ENCODE data around the gene PI4KB.
A peak's percentile ranks its signal among the peaks of the same experiment; 100 is the strongest.
"Not testable (repeated sequence)": the region's sequence is repeated elsewhere in the genome, so short reads cannot be mapped to it uniquely, and the experiment has no call there.

Gene PI4KB

DNA sequence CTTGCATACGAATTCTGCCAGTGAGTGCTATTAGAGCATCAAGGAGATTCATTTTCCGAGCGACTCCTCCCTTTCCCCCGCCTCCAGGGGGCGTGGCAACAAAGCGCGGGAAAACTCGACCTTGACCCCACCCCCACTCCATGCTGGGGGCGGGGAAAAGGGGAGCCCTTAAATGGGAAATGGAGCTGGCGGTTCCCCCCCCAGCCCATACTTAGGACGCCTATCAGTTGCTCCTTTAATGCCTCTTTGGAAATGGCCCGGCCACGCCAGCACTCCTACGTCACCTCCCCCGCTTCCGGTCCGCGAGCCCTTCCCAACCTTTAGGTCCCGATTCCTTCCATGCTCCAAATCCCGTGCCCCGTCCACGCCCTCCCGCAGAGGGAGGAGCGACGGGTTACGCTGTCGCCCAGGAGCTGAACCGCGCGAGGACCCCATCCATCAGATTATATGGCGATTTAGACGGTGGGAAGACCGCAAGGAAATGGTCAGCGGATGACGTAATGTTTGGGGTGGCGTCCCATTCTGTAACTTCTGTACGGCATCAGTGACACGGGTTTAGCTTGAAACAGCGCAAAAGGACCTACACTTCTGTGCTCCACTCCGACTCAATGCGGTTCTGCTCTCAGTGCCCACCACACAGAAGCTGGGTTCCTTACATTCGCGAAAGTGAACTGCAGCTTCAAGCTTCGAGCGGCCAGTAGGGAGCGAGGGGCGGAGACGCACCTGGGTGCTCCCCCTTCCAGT, 45.8 kb downstream of the PI4KB start:
- peak overlapping the region; percentile 84 to 91 for H3K4me3 ChIP-seq (ENCODE audit: low read depth in 1 of 2, low read length in 2 of 2)
- H3K9me3 ChIP-seq (ENCODE audit: control insufficient read depth in 1 of 2, low read length in 2 of 2): no peaks in the 10 kb centered on the region
- no peaks in the 10 kb centered on the region for H3K27me3 ChIP-seq (ENCODE audit: control insufficient read depth in 1 of 2, insufficient read depth in 2 of 2, low read length in 2 of 2)
- H3K27ac ChIP-seq (ENCODE audit: low read depth, low read length): peak overlapping the region; percentile 98
- H3K9ac ChIP-seq (ENCODE audit: low read depth in 1 of 2, low read length in 2 of 2): peak overlapping the region; percentile 92 to 96
- H3K4me1 ChIP-seq (ENCODE audit: control insufficient read depth in 1 of 2, insufficient read depth in 2 of 2, low read length in 2 of 2): peaks cover 12 to 19% of the 10 kb centered on the region in 2 donors
- H3K36me3 ChIP-seq (ENCODE audit: control insufficient read depth in 1 of 2, insufficient read depth in 2 of 2, low read length in 2 of 2): peaks cover 4 to 15% of the 10 kb centered on the region in 2 donors

DNA sequence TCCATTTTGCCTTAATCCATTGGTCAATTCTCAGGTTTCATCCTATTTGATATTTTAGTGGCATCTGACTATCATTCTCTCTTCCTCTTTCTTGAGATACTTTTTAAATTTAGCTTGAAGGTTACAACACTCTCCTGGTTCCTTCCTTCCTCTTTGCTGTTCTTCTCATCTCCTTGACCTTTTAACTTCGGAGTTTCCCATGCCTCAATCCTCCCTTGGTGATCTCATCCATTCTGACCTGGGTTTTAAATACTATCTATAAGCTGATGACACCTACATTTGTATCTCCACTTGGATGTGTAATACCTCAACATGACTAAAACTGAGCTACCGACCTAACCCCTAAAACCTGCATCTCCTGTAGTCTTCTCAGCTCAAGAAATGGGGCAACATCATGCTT, 50.0 kb downstream of the PI4KB start:
- Histone ChIP-seq H3K4me1 (ENCODE audit: control insufficient read depth in 1 of 2, insufficient read depth in 2 of 2, low read length in 2 of 2) (peaks cover 0 to 4% of the 10 kb centered on the region in 2 donors), H3K36me3 (ENCODE audit: control insufficient read depth in 1 of 2, insufficient read depth in 2 of 2, low read length in 2 of 2) (peaks cover 0 to 3% of the 10 kb centered on the region in 2 donors), H3K9me3 (ENCODE audit: control insufficient read depth in 1 of 2, low read length in 2 of 2) (no peaks in the 10 kb centered on the region), H3K4me3 (ENCODE audit: low read depth in 1 of 2, low read length in 2 of 2) (no peak overlapping the region), H3K27ac (ENCODE audit: low read depth, low read length) (no peak overlapping the region), H3K9ac (ENCODE audit: low read depth in 1 of 2, low read length in 2 of 2) (no peak overlapping the region), H3K27me3 (ENCODE audit: control insufficient read depth in 1 of 2, insufficient read depth in 2 of 2, low read length in 2 of 2) (no peaks in the 10 kb centered on the region)

DNA sequence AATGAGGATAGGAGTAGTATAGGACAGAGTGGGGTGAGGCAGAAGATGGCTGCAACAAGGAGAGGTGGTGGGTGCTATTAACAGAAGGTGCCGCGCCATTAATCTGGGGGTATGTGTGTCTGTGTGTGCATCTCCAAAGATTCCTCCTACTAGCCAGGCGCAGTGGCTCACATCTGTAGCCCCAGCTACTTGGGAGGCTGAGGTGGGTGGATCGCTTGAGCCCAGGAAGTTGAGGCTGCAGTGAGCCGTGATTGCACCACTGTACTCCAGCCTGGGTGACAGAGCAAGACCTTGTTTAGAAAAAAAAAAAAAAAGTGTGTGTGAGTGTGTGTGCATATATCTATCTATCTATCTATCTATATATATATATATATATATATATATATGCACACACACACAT, 51.9 kb downstream of the PI4KB start:
- not testable (repeated sequence) for H3K9me3 ChIP-seq (ENCODE audit: control insufficient read depth in 1 of 2, low read length in 2 of 2); H3K9ac ChIP-seq (ENCODE audit: low read depth in 1 of 2, low read length in 2 of 2); H3K36me3 ChIP-seq (ENCODE audit: control insufficient read depth in 1 of 2, insufficient read depth in 2 of 2, low read length in 2 of 2); H3K27me3 ChIP-seq (ENCODE audit: control insufficient read depth in 1 of 2, insufficient read depth in 2 of 2, low read length in 2 of 2); H3K4me1 ChIP-seq (ENCODE audit: control insufficient read depth in 1 of 2, insufficient read depth in 2 of 2, low read length in 2 of 2); H3K27ac ChIP-seq (ENCODE audit: low read depth, low read length); H3K4me3 ChIP-seq (ENCODE audit: low read depth in 1 of 2, low read length in 2 of 2)

DNA sequence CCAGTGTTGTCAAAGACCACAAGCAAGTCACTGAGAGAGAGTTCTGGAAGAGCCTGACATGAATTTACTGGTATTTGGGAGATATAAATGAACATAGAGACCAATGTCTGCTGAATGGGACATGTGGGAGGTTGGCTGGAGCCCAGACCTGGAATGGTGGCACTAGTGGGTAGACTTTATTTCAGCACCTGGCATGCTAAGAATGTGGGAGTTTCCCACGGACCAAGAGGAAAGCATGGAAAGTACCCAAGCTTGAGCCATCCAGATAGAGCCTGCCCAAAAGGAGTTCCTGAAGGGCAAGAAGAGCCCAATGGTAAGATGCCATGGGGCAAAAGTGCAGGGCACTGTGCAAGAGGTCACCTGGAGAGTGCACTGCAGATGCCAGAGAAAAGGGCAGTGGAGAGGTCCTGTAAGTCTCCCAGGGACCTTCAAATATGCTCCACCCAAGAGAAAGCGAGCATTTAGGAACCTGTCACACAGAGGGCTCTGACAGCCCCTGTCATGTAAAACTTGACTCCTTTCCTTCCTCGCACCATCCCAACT, 53.2 kb downstream of the PI4KB start:
- Histone ChIP-seq H3K4me3 (ENCODE audit: low read depth in 1 of 2, low read length in 2 of 2) (no peak overlapping the region), H3K27me3 (ENCODE audit: control insufficient read depth in 1 of 2, insufficient read depth in 2 of 2, low read length in 2 of 2) (no peaks in the 10 kb centered on the region), H3K4me1 (ENCODE audit: control insufficient read depth in 1 of 2, insufficient read depth in 2 of 2, low read length in 2 of 2) (no peaks in the 10 kb centered on the region), H3K27ac (ENCODE audit: low read depth, low read length) (no peak overlapping the region), H3K9me3 (ENCODE audit: control insufficient read depth in 1 of 2, low read length in 2 of 2) (no peaks in the 10 kb centered on the region), H3K9ac (ENCODE audit: low read depth in 1 of 2, low read length in 2 of 2) (no peak overlapping the region), H3K36me3 (ENCODE audit: control insufficient read depth in 1 of 2, insufficient read depth in 2 of 2, low read length in 2 of 2) (peaks cover 3% of the 10 kb centered on the region in 2 donors)

DNA sequence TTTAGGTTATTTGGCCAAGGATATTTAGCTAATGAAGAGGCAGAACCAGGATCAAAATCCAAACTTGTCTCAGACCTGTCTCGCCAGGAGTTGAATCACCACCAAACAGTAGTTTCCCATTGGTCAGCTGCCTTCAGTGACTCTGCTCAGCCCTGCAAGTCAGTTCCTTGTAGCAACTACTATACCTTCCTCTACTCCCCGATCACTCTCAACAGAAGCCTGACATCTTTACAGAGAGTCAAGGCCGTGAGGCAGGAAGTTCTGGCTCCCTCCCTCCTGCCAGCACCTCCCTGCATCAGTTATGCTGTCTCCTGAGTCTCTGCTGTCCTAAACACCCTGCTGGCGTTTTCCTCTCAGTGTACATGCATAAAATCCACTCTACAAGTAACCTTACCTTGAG, 59.5 kb downstream of the PI4KB start:
- Histone ChIP-seq H3K4me3 (ENCODE audit: low read depth in 1 of 2, low read length in 2 of 2) (no peak overlapping the region), H3K27ac (ENCODE audit: low read depth, low read length) (no peak overlapping the region), H3K4me1 (ENCODE audit: control insufficient read depth in 1 of 2, insufficient read depth in 2 of 2, low read length in 2 of 2) (peaks cover 0 to 15% of the 10 kb centered on the region in 2 donors), H3K27me3 (ENCODE audit: control insufficient read depth in 1 of 2, insufficient read depth in 2 of 2, low read length in 2 of 2) (no peaks in the 10 kb centered on the region), H3K9ac (ENCODE audit: low read depth in 1 of 2, low read length in 2 of 2) (no peak overlapping the region), H3K9me3 (ENCODE audit: control insufficient read depth in 1 of 2, low read length in 2 of 2) (no peaks in the 10 kb centered on the region), H3K36me3 (ENCODE audit: control insufficient read depth in 1 of 2, insufficient read depth in 2 of 2, low read length in 2 of 2) (peaks cover 26 to 50% of the 10 kb centered on the region in 2 donors)

DNA sequence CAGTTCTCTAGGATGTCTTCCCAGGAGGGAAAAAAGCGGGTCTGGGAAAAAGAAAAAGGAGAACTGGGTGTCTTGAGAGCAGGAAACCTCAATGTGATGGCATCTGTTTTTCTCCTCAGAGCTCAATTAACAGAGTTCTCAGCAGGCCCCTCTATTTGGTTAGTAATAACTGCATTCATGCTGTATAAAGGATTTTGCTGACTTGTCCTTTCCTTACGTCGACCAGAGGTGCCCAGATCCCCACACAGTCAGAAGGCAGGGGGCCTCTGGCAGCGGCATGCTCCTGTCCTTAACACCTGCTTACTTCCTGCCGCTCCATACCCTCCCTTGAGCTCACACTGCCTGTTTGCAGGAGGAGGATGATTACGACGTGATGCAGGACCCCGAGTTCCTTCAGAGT, 60.4 kb downstream of the PI4KB start:
- no peak overlapping the region for H3K9ac ChIP-seq (ENCODE audit: low read depth in 1 of 2, low read length in 2 of 2)
- H3K4me3 ChIP-seq (ENCODE audit: low read depth in 1 of 2, low read length in 2 of 2): no peak overlapping the region
- H3K27ac ChIP-seq (ENCODE audit: low read depth, low read length): no peak overlapping the region
- no peaks in the 10 kb centered on the region for H3K27me3 ChIP-seq (ENCODE audit: control insufficient read depth in 1 of 2, insufficient read depth in 2 of 2, low read length in 2 of 2)
- peaks cover 26 to 58% of the 10 kb centered on the region in 2 donors for H3K36me3 ChIP-seq (ENCODE audit: control insufficient read depth in 1 of 2, insufficient read depth in 2 of 2, low read length in 2 of 2)
- peaks cover 0 to 15% of the 10 kb centered on the region in 2 donors for H3K4me1 ChIP-seq (ENCODE audit: control insufficient read depth in 1 of 2, insufficient read depth in 2 of 2, low read length in 2 of 2)
- no peaks in the 10 kb centered on the region for H3K9me3 ChIP-seq (ENCODE audit: control insufficient read depth in 1 of 2, low read length in 2 of 2)

DNA sequence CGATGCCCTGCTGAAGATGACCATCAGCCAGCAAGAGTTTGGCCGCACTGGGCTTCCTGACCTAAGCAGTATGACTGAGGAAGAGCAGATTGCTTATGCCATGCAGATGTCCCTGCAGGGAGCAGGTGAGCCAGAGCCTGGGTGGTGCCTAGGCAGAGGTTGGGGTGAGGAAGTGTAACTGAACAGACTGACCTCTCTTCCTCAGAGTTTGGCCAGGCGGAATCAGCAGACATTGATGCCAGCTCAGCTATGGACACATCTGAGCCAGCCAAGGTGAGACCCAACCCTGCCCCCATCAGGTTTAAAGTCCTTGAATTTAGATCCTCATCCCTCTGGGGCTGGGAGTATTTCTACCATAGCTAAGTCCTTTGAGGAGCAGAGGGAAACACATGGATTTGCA, 60.9 kb downstream of the PI4KB start:
- Histone ChIP-seq H3K36me3 (ENCODE audit: control insufficient read depth in 1 of 2, insufficient read depth in 2 of 2, low read length in 2 of 2) (peaks cover 23 to 58% of the 10 kb centered on the region in 2 donors), H3K9ac (ENCODE audit: low read depth in 1 of 2, low read length in 2 of 2) (no peak overlapping the region), H3K27ac (ENCODE audit: low read depth, low read length) (no peak overlapping the region), H3K9me3 (ENCODE audit: control insufficient read depth in 1 of 2, low read length in 2 of 2) (no peaks in the 10 kb centered on the region), H3K4me3 (ENCODE audit: low read depth in 1 of 2, low read length in 2 of 2) (no peak overlapping the region), H3K27me3 (ENCODE audit: control insufficient read depth in 1 of 2, insufficient read depth in 2 of 2, low read length in 2 of 2) (no peaks in the 10 kb centered on the region), H3K4me1 (ENCODE audit: control insufficient read depth in 1 of 2, insufficient read depth in 2 of 2, low read length in 2 of 2) (peaks cover 0 to 15% of the 10 kb centered on the region in 2 donors)

DNA sequence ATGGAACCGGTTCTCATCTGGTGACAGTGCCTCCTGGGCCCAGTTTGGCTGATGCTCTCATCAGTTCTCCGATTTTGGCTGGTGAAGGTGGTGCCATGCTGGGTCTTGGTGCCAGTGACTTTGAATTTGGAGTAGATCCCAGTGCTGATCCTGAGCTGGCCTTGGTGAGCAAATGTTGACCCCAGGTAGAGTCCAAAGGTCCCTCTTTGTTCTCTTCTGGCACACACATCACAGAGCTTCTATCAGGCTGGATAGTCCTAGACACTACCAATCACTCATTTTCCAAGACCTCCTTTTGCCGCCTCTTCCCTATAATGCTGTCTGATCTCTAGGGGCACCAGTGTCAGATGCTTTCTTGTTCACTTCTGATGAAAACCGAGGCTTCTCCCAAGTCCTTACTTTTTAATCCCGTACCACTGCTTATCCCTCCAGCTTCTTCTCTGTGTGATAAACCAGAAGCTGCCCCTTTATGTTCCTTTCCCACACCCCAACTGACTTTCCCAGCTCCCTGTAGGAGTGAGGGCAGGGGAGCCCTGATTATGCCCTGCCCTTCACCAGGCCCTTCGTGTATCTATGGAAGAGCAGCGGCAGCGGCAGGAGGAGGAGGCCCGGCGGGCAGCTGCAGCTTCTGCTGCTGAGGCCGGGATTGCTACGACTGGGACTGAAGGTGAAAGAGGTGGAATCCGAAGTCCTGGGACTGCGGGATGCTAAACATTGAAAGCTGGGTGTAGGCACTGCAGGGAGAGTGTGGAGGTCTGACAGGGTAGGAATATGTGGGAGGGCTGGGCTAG, 61.6 kb downstream of the PI4KB start:
- no peak overlapping the region for H3K4me3 ChIP-seq (ENCODE audit: low read depth in 1 of 2, low read length in 2 of 2)
- H3K27ac ChIP-seq (ENCODE audit: low read depth, low read length): no peak overlapping the region
- no peak overlapping the region for H3K9ac ChIP-seq (ENCODE audit: low read depth in 1 of 2, low read length in 2 of 2)
- peaks cover 0 to 15% of the 10 kb centered on the region in 2 donors for H3K4me1 ChIP-seq (ENCODE audit: control insufficient read depth in 1 of 2, insufficient read depth in 2 of 2, low read length in 2 of 2)
- H3K9me3 ChIP-seq (ENCODE audit: control insufficient read depth in 1 of 2, low read length in 2 of 2): no peaks in the 10 kb centered on the region
- H3K36me3 ChIP-seq (ENCODE audit: control insufficient read depth in 1 of 2, insufficient read depth in 2 of 2, low read length in 2 of 2): peaks cover 23 to 58% of the 10 kb centered on the region in 2 donors
- H3K27me3 ChIP-seq (ENCODE audit: control insufficient read depth in 1 of 2, insufficient read depth in 2 of 2, low read length in 2 of 2): no peaks in the 10 kb centered on the region

DNA sequence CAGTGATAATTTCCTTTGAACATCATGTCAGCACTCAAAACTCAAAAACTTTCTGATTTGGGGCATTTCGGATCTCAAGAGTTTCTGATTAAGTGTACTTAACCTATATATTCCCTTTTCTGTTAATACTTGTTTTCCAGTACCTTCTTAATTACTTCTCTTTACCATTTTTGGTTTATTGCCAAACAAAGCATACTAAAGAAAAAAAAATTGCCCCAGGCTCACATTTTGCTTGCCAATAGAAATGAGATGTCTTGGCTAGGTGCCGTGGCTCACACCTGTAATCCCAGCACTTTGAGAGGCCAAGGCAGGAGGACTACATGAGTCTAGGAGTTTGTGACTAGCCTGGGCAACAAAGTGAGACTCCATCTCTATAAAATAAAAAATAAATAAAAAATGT, 67.9 kb downstream of the PI4KB start:
- Histone ChIP-seq H3K9ac (ENCODE audit: low read depth in 1 of 2, low read length in 2 of 2) (no peak overlapping the region), H3K27ac (ENCODE audit: low read depth, low read length) (no peak overlapping the region), H3K4me3 (ENCODE audit: low read depth in 1 of 2, low read length in 2 of 2) (no peak overlapping the region), H3K4me1 (ENCODE audit: control insufficient read depth in 1 of 2, insufficient read depth in 2 of 2, low read length in 2 of 2) (peaks cover 8 to 10% of the 10 kb centered on the region in 2 donors), H3K36me3 (ENCODE audit: control insufficient read depth in 1 of 2, insufficient read depth in 2 of 2, low read length in 2 of 2) (peaks cover 3 to 22% of the 10 kb centered on the region in 2 donors), H3K9me3 (ENCODE audit: control insufficient read depth in 1 of 2, low read length in 2 of 2) (no peaks in the 10 kb centered on the region), H3K27me3 (ENCODE audit: control insufficient read depth in 1 of 2, insufficient read depth in 2 of 2, low read length in 2 of 2) (no peaks in the 10 kb centered on the region)

DNA sequence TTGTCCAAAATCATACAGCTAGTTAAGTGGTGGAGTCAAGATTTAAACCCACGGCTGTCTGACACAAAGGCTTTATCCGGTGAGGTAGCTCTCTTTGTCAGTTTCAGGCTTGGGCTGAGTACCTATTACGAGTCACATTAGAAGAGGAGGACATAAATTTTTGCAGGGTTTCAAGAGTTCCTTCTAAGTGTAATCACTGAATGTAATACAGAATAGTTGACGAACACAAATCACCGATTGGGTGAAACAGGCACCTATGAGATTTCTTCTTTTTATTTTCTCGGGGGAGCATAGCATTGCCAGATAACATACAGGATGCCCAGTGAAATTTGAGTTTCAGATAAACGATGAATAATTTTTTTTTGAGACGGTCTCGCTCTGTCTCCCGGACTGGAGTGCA, 71.8 kb downstream of the PI4KB start:
- H3K4me1 ChIP-seq (ENCODE audit: control insufficient read depth in 1 of 2, insufficient read depth in 2 of 2, low read length in 2 of 2): peaks cover 8 to 10% of the 10 kb centered on the region in 2 donors
- no peaks in the 10 kb centered on the region for H3K9me3 ChIP-seq (ENCODE audit: control insufficient read depth in 1 of 2, low read length in 2 of 2)
- no peaks in the 10 kb centered on the region for H3K36me3 ChIP-seq (ENCODE audit: control insufficient read depth in 1 of 2, insufficient read depth in 2 of 2, low read length in 2 of 2)
- no peak overlapping the region for H3K27ac ChIP-seq (ENCODE audit: low read depth, low read length)
- no peaks in the 10 kb centered on the region for H3K27me3 ChIP-seq (ENCODE audit: control insufficient read depth in 1 of 2, insufficient read depth in 2 of 2, low read length in 2 of 2)
- peak overlapping the region; percentile 87 to 95 for H3K9ac ChIP-seq (ENCODE audit: low read depth in 1 of 2, low read length in 2 of 2)
- H3K4me3 ChIP-seq (ENCODE audit: low read depth in 1 of 2, low read length in 2 of 2): peak overlapping the region; percentile 86 to 97
